Esophagus mucosa (tissue), 1 donor: ENCODE data around the gene HNRNPR. TPM values are rescaled to one million over a fixed set of nuclear protein-coding genes. Genes with fewer than 3 reads are reported as not detected.
A peak's percentile ranks its signal among the peaks of the same experiment; 100 is the strongest.
"Not testable (repeated sequence)": the region's sequence is repeated elsewhere in the genome, so short reads cannot be mapped to it uniquely, and the experiment has no call there.

ENCODE experiments used
- ATAC-seq: fragments of 200-7000 bp; cut with Tn5 transposase; one replicate; pipeline ENCODE4 v1.9.1; 2020
- total RNA-seq: library from RNA; stranded (reverse); gene quantifications from one replicate; pipeline ENCODE4 v1.2.4, GENCODE V29; 2023
- donor health status: DM: yes; HTN: yes; CAD: no.

HNRNPR gene
- total RNA-seq, 1 donor from 2014 or later, result 96.2 TPM

- ATAC-seq, result no peak
Observed at GRCh38 chr1:23322770-23323169, 21.3 kb downstream of the HNRNPR start.

DNA sequence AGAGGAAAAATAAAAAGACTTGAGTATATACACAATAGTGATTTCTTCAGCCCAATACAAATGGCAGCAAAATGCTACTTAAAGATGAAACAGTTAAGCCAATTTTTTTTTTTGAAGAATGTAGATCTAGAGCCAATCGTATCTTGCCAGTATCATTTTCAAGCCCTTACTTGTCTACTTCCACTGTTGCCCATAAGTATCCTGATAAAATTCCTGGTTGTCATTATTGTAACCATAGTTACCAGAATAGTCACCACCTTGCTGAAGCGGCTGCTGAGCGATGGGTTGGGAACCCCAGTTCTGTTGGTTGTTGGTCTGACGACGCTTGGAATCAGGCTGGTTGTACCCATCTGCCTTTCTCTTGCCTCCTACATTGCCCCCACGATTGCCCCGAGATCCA, 33.8 kb downstream of the HNRNPR start:
- not testable (repeated sequence) for ATAC-seq

DNA sequence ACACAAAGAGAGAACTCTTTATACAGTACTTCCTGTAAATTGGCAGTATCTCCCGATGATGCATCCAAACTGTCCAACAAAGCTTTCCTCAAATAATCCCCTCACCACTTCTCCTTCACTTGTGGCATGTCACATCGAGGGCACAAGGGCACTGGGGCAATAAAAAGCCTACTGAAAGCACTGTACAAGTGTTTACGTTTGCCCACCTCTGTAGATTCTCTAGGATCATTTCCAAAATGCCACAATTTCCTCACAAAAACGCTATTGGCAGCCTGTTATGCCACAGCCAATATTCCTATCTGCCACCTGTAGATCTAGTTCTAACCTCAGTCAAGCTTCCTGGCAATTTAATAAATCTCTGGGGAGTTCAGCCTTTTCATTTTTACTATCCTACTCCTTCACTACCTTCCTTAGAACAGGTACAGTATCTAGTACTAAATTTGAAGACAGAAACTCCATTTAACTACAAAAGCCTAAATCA, 39.9 kb downstream of the HNRNPR start:
- ATAC-seq, result no peak

DNA sequence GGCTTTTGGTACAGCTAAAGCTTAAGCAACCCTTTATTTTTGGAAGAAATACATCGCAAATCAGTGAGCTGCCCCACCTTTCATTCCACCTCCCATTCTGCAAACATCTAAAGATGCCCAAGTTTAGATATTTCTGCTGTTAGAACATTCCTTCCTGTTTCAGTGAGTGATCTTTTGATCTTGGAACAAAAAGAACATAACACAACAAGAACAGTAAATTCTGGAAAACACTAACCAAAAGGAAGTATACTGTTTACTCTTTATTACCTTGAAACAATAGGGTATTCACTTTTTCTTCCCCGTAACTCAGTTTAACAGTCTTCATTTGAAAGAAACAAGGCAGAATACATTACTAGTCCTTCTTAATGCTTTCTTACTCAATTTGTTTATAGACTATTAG, 40.6 kb downstream of the HNRNPR start:
- no peak for ATAC-seq

- ATAC-seq, result no peak
Observed at GRCh38 chr1:23296931-23297330, 47.2 kb downstream of the HNRNPR start.

DNA sequence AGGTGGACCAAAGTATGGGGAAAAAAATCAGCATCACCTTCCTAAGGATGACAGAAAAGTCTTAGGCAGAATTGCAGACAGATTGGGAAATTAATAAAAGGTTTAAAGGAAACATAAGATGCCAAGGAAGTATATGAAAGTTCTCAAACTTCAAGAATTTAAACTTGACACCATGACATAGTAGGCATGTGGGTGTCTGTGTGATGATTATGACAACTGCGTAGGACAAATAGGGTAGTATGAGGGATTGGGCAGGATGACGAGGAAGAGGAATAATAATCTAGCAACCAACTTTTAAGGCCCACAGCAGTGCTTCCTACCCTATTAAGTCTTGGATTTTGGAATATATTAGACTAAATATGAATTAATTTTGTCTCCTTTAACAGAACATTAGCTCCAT, 52.4 kb downstream of the HNRNPR start:
- no peak for ATAC-seq

GRCh38 chr1:23290836-23291565, 53.1 kb downstream of the HNRNPR start:
- no peak for ATAC-seq

- no peak for ATAC-seq
Observed at GRCh38 chr1:23288671-23289070, 55.4 kb downstream of the HNRNPR start.

DNA sequence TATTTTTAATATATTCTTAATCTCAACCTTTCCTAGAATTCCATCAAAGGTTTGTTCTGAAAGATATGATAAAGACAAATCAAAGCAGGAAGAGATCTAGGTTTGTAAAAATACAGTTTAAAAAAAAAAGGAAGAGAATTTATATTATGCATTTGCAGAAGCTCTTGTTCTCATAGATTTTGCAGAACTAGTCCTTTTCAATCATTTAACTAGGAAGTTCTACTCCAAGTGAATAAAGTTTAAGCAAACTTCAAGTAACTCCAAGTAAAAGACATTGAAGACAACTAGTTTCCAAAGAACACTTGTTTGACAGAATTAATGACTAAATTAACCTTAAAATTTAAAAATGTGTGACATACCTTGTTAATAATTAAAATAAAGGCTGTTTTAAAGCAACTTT, 55.9 kb downstream of the HNRNPR start:
- no peak for ATAC-seq

- ATAC-seq, result no peak
Observed at GRCh38 chr1:23286401-23286800, 57.7 kb downstream of the HNRNPR start.

DNA sequence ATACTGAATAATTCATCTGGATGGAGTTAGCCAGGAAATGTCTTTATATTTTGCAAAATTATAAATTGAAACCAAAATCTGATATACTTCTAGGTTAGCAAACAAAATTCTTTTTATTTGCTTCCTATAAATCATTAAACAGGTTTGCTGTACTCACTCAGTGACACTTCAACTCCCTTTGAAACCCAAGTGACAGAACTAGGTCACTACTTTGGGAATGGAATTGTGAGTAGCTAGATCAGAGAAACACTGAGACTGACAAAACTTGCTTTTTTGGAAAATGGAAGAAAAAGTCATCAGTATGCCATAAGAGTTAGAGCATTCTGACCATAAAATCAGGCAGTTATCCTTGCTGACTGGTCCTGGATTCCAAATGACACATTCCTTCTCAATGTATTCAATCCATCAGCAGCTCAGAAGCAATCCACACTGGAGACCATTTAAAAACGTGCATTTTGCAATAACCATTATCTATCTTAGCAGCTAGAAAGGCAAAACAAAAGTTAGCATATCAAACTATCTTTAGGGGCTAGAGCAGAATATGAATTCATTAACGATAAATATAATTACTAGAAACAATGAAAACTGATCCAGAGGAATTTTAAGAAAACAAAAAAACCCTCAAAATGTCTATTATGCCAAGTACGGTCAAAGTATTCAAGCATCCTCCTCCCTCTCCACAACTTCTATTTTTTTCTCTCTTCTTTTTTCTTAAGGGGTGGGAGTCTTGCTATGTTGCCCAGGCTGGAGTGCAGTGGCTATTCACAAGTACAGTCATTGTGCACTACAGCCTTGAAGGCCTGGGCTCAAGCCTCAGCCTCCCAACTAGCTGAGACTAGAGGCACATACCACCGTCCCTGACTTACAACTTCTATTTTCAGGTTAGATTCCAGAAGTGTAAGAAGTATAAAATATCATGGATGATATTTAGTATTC, 60.1 kb downstream of the HNRNPR start:
- no peak for ATAC-seq

DNA sequence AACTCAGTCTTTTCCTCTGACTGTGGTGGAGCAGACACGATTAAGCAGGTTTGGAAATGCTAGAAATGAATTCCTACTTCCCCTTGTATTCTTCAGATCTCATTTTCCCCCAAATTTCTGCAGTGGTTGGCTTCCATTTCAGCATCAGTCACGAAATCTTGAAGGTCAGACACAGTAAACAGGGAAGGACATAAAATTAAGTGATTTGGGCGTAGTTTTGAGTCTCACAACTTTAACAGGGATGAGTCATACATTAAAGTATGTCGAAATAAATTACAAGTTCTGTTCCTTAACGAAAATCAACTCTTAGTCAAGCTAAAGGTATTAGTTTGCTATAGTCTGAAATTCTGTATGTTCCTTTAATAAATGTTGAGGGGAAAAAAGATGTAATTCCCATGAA, 61.1 kb downstream of the HNRNPR start:
- ATAC-seq, result peak; percentile 62

GRCh38 chr1:23278717-23279116, 65.4 kb downstream of the HNRNPR start:
- ATAC-seq, result no peak

GRCh38 chr1:23276531-23276930, 67.6 kb downstream of the HNRNPR start:
- no peak for ATAC-seq

DNA sequence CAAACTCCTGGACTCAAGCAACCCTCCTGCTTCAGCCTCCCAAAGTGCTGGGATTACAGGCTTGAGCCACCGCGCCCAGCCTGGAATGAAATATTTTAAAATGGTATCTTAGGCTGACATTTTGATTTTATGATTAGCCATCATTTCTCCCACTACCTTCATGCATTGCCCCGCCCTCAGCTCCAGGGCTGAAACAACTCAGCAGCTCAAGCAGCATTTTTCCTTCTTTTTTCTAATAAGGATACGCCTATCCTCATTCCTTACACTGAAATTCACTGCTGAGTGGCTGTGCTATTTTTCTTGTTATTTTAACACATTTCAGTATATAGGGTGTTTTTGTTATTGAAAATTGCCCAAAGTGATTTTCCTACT, 70.0 kb downstream of the HNRNPR start:
- no peak for ATAC-seq

DNA sequence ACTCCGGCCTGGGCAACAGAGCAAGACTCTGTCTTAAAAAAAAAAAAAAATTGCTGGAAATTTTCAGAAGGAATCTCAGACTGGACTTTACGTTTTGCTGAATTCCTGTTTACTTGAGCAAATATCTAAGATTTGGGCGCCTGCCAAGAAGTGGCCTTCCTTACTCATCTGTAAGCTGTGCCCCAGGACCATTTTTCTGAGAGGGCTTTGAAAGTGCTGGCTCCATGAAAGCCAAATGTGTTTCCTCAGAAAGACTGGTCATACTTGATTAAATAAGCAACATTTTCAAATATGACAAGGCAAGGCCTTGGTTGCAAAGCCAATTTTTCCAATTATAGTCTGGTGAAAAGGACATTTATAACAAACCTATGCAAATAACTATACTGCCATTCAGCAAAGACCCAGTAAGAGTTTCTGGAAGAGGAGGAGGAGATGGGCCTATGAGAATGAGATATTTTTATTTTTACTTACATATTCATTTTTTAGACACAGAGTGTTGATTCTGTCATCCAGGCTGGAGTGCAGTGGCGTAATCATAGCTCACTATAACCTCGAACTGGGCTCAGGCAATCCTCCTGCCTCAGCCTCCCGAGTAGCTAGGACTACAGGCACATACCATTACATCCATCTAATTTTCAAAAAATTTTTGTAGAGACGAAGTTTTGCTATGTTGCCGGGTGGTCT, 70.5 kb downstream of the HNRNPR start:
- ATAC-seq, result no peak

DNA sequence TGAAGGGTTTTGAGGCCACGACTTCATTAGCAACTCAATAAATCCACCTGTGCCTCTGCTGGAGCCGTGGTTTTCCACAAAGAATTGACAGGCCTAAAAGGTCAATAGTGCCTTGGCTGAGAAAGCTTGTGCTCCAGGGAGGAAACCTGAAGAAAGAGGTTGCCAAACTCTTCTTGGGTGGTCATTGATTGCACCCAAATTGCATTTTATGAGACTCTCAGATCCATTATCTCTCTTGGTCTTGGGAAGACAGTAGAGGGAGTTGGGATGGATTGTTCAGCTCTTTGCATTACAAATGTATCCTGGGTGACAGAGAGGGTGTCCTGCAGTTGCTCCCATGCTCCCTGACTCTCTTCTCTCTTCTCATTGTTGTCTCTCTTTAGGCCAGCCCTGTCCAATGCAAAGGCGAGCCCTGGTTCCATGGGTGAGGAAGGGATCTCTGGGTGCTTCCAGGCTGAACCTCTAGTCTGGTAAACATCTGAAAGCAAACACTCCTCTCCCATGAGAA, 80.7 kb downstream of the HNRNPR start:
- no peak for ATAC-seq

GRCh38 chr1:23258082-23258481, 86.0 kb downstream of the HNRNPR start:
- ATAC-seq, result not testable (repeated sequence)

GRCh38 chr1:23257371-23257770, 86.7 kb downstream of the HNRNPR start:
- not testable (repeated sequence) for ATAC-seq
